Dermis blood vessel endothelial cell (primary cell): Measurements from ENCODE around the gene NR1H2. TPM values are rescaled to one million over a fixed set of nuclear protein-coding genes. Genes with fewer than 3 reads are reported as not detected.

Experiments
- DNase-seq: peaks from one replicate; pipeline ENCODE4 v3.0.0; 2010
- total RNA-seq: library from RNA; depleted of rRNA; stranded (reverse); fragments of >200 nt; gene quantifications from 2 replicates; pipeline ENCODE4 v1.2.3, GENCODE V29; 2014

NR1H2 gene
- total RNA-seq, 1 donor from 2014 or later = 83.6 TPM

DNA sequence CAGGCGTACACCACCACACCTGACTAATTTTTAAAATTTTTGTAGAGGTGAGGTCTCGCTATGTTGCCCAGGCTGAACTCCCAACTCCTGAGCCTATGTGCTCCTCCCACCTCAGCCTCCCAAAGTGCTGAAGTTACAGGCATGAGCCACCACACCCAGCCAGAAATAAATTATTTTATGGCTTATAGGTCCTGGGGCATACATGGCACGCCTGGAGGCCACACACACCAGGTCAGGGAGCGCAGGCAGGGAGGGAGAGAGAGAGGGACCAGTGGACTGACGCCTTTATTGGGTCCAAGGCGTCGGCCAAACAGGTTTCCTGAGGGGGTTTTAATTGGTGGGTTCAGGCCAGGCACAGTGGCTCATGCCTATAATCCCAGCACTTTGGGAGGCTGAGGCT lies 49.3 kb downstream of the NR1H2 start:
- DNase-seq = no peak

DNA sequence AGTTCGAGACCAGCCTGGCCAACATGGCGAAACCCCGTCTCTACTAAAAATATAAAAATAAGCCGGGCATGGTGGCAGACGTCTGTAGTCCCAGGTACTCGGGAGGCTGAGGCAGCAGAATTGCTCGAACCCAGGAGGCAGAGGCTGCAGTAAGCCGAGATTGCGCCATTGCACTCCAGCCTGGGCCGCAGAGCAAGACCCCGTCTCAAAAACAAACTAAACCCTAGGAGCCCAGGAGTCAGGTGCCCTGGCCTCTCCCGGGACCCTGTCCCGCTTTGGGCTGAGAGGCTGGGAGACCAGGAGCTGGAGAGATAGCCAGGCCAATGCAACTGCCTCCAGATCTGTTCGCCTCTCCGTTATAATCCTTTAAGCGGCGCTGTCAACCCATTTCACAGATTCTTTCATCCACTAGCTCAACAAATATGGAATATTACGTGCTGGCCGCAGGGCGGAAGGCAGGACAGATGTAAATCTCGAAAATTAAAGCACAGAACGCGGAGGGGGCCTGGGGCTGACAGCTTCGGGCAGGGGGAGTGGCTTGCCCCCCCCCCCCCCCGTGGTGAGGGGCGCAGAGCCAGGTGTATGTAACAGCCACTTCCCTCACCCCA lies 51.2 kb downstream of the NR1H2 start:
- no peak for DNase-seq

DNA sequence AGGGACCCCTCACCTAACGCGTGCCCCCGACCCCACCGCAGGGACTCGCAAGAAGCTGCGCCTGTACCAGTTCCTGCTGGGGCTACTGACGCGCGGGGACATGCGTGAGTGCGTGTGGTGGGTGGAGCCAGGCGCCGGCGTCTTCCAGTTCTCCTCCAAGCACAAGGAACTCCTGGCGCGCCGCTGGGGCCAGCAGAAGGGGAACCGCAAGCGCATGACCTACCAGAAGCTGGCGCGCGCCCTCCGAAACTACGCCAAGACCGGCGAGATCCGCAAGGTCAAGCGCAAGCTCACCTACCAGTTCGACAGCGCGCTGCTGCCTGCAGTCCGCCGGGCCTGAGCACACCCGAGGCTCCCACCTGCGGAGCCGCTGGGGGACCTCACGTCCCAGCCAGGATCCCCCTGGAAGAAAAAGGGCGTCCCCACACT lies 51.8 kb downstream of the NR1H2 start:
- DNase-seq = peak; percentile 64

DNA sequence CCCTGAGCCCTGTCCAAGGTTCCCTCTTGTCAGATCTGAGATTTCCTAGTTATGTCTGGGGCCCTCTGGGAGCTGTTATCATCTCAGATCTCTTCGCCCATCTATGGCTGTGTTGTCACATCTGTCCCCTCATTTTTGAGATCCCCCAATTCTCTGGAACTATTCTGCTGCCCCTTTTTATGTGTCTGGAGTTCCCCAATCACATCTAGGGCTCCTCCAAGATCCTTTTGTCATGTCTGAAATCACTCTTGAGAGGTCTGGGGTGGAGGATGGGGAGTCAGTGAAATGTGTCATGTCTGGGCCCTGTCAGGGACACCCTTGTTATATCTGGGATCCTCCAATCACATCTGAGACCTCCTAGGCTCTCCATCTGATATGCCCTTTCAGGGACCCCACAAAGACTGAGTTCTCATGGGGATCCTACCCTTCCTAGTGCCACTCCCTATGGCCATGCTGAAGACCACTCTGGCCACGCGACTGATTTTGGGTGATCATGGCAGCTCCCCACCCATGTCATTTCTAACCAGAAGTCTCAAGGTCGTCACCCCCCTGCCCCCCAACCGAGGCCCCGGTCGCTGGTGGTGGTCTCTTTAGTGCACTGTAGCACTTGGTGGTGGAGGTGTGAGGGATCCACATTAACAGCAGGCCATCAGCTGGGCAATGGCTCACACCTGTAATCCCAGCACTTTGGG lies 52.7 kb downstream of the NR1H2 start:
- DNase-seq = no peak

DNA sequence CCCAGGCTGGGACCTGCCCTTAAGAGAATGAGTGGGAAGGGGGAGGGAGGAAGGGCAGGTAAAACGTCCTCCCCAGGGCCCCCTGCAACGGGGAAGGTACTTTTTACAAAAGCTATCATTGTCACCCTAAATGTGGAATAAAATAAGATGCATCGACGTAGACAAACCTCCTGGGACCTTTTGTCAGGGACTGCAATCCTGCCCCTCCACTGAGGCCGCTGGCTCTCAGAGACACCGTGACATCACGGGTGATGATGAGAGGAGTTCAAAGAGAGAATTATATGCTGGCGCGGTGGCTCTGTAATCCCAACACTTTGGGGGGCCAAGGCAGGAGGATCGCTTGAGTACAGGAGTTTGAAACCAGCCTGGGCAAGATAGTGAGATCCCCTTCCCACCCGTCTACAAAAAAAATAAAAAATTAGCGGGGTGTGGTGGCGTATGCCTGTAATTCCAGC lies 54.7 kb downstream of the NR1H2 start:
- no peak for DNase-seq

DNA sequence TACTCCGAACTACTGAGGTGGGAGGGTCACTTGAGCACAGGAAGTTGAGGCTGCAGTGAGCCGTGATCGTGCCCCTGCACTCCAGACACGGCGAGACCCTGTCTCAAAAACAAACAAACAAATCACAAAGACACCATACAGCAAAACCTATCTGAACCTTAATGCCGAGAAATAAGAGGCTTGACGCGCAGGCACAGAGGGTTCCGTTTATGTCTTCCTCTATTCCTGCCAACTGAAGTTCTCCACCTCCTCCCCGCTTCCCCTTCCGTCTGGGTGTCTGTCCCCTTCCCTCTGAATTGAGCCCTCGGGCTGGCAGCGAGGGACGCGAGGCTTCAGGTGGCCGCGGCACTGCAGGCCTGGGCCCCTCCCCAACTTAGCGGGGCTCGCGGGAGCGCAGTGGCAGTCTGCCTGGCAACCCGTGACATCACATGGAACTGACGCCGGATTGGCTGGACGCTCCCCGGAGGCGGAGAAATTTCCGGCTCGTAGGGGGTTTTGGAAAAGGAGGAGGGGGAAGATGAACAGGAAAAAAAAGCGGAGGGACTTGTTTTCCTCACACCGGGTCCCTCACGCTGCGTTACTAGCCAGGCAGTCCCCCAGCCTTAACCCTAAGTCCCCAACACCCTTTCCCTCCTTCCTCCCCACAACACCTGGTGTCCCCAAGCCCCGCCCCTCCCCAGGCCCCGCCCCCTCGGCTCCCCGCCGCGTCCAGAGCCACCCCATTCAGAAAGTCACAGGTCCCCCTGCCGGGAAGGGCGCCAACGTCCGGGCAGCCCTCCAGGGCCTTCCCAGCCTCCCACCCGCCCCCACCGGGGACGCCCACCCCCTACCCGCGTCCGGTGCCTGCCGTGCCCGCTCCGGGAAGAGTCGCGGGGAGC lies 55.3 kb downstream of the NR1H2 start:
- DNase-seq = peak; percentile 84

DNA sequence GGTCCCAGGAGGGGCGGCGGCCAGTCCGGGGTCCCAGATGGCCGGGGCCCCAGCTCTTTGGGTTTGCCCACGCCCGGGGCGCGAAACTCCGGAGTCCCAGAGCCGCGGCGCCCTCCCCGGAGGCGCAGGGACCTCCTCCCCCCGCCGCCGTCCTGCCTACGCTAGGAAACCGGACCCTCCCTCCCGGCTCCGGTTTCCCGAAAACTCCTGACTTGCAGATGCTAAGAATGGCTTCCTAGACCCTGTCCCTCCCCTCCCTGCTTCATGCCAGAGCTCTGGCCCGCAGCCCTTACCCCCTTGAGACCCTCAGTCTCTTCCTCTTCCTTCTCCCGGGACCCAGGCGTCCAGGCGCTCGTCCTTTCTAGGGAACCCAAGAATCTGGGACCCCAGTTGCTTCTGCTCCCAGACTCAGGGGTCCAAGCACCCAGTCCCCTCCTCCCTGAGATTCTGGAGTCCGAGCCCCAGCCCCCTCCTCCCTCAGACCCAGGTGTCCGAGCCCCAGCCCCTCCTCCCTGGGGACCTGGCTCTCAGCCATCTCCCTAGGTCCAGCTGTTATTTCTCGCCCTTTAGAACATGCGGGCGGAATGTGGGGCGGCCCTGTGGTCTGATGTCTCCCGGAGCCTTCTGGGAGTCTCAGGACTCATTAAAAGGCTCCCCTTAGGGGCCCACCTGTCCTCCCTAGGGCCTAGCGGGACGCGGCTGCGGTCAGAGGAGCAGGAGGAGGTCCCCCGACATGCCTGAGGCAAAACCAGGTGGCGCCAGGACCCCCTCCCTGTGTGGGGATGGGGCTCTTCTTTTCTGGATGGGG lies 56.2 kb downstream of the NR1H2 start, which contains the start of gene MYBPC2:
Gene MYBPC2, plus strand, starts transcription at position 672 of the 808 bp plus-strand sequence. Its CDS starts 62 bp downstream, at position 734.
- DNase-seq = no peak

Other genes with a start within 250 kb of the NR1H2 start
- not detected in 2 replicates for gene IZUMO2, start 213.2 kb upstream of the NR1H2 start, total RNA-seq
- gene MYH14, start 172.8 kb upstream of the NR1H2 start, total RNA-seq = 0.17 and 0.28 TPM in 2 replicates
- 0.51 TPM in 2 replicates for gene KCNC3, start 47.1 kb upstream of the NR1H2 start, total RNA-seq
- gene NAPSA, start 10.8 kb upstream of the NR1H2 start, total RNA-seq = not detected in 2 replicates
- gene POLD1, start 7.9 kb downstream of the NR1H2 start, total RNA-seq = 40.8 and 77.4 TPM in 2 replicates
- not detected in 2 replicates for gene SPIB, start 42.5 kb downstream of the NR1H2 start, total RNA-seq
- 0.05 TPM in 1 of 2 replicates, not detected in the other for gene MYBPC2, start 56.4 kb downstream of the NR1H2 start, total RNA-seq
- 63.0 and 77.3 TPM in 2 replicates for gene EMC10, start 100.0 kb downstream of the NR1H2 start, total RNA-seq
- 0.05 and 0.17 TPM in 2 replicates for gene GARIN5A, start 100.4 kb downstream of the NR1H2 start, total RNA-seq
- 18.0 and 18.2 TPM in 2 replicates for gene JOSD2, start 134.7 kb downstream of the NR1H2 start, total RNA-seq
- gene ASPDH, start 137.5 kb downstream of the NR1H2 start, total RNA-seq = not detected in 2 replicates
- under 0.01 and 0.05 TPM in 2 replicates for gene LRRC4B, start 192.0 kb downstream of the NR1H2 start, total RNA-seq